Measurements from ENCODE around the gene ZNF407.

Gene ZNF407

GRCh38 chr18:75110311-75110710, 512.6 kb downstream of the ZNF407 start:
- TF ChIP-seq CTCF (IDR thresholded peaks at IDR 0.05; ENCODE audit: low read depth, low read length): no peak
- Histone ChIP-seq H3K27me3 (no peaks in the 10 kb centered on the region), H3K36me3 (no peaks in the 10 kb centered on the region)

GRCh38 chr18:75110846-75111415, 513.3 kb downstream of the ZNF407 start:
- H3K9me3 ChIP-seq: no peaks in the 10 kb centered on the region
- H3K4me3 ChIP-seq (ENCODE audit: low read depth, low read length): no peak overlapping the region
- TF ChIP-seq CTCF (IDR thresholded peaks at IDR 0.05; ENCODE audit: low read depth, low read length): no peak
- no peaks in the 10 kb centered on the region for H3K27me3 ChIP-seq
- no peaks in the 10 kb centered on the region for H3K4me1 ChIP-seq
- no peak for DNase-seq
- H3K36me3 ChIP-seq: no peaks in the 10 kb centered on the region

More at GRCh38 chr18:75110311-75110710, 512.6 kb downstream of the ZNF407 start:
- Histone ChIP-seq H3K4me1 (no peaks in the 10 kb centered on the region), H3K4me3 (ENCODE audit: low read depth, low read length) (no peak overlapping the region), H3K9me3 (no peaks in the 10 kb centered on the region)
- DNase-seq: no peak

GRCh38 chr18:75111760-75112159, 514.1 kb downstream of the ZNF407 start:
- Histone ChIP-seq H3K4me1 (no peaks in the 10 kb centered on the region), H3K4me3 (ENCODE audit: low read depth, low read length) (no peak overlapping the region), H3K36me3 (no peaks in the 10 kb centered on the region), H3K27me3 (no peaks in the 10 kb centered on the region), H3K9me3 (no peaks in the 10 kb centered on the region)
- no peak for DNase-seq
- no peak for TF ChIP-seq CTCF (IDR thresholded peaks at IDR 0.05; ENCODE audit: low read depth, low read length)

GRCh38 chr18:75112186-75113096, 514.8 kb downstream of the ZNF407 start:
- H3K9me3 ChIP-seq: no peaks in the 10 kb centered on the region
- H3K27me3 ChIP-seq: no peaks in the 10 kb centered on the region
- no peaks in the 10 kb centered on the region for H3K36me3 ChIP-seq
- H3K4me3 ChIP-seq (ENCODE audit: low read depth, low read length): no peak overlapping the region
- DNase-seq: no peak
- H3K4me1 ChIP-seq: no peaks in the 10 kb centered on the region
- no peak for TF ChIP-seq CTCF (IDR thresholded peaks at IDR 0.05; ENCODE audit: low read depth, low read length)

- H3K4me1 ChIP-seq: no peaks in the 10 kb centered on the region
- no peak for TF ChIP-seq CTCF (IDR thresholded peaks at IDR 0.05; ENCODE audit: low read depth, low read length)
- H3K27me3 ChIP-seq: no peaks in the 10 kb centered on the region
- H3K36me3 ChIP-seq: no peaks in the 10 kb centered on the region
- no peaks in the 10 kb centered on the region for H3K9me3 ChIP-seq
- no peak overlapping the region for H3K4me3 ChIP-seq (ENCODE audit: low read depth, low read length)
- DNase-seq: no peak
These were observed 515.8 kb downstream of the ZNF407 start for GRCh38 chr18:75113455-75113854.

GRCh38 chr18:75114231-75114764, 516.6 kb downstream of the ZNF407 start:
- no peaks in the 10 kb centered on the region for H3K36me3 ChIP-seq
- H3K27me3 ChIP-seq: no peaks in the 10 kb centered on the region
- H3K4me1 ChIP-seq: no peaks in the 10 kb centered on the region
- TF ChIP-seq CTCF (IDR thresholded peaks at IDR 0.05; ENCODE audit: low read depth, low read length): no peak
- no peak overlapping the region for H3K4me3 ChIP-seq (ENCODE audit: low read depth, low read length)
- DNase-seq: no peak
- no peaks in the 10 kb centered on the region for H3K9me3 ChIP-seq

Measured in BE2C (cell line).